ENCODE measurements around the gene FAM163B.

GRCh38 chr9:133529874-133530273 lies 79.3 kb downstream of the FAM163B start:
- TF ChIP-seq, protein P1, sequence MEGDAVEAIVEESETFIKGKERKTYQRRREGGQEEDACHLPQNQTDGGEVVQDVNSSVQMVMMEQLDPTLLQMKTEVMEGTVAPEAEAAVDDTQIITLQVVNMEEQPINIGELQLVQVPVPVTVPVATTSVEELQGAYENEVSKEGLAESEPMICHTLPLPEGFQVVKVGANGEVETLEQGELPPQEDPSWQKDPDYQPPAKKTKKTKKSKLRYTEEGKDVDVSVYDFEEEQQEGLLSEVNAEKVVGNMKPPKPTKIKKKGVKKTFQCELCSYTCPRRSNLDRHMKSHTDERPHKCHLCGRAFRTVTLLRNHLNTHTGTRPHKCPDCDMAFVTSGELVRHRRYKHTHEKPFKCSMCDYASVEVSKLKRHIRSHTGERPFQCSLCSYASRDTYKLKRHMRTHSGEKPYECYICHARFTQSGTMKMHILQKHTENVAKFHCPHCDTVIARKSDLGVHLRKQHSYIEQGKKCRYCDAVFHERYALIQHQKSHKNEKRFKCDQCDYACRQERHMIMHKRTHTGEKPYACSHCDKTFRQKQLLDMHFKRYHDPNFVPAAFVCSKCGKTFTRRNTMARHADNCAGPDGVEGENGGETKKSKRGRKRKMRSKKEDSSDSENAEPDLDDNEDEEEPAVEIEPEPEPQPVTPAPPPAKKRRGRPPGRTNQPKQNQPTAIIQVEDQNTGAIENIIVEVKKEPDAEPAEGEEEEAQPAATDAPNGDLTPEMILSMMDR (IDR thresholded peaks at IDR 0.05) = no peak
- no peak for TF ChIP-seq POLR2A (IDR thresholded peaks at IDR 0.05)

All from thyroid gland (tissue), 4 donors.